ENCODE data around the gene CWC25. TPM values are rescaled to one million over a fixed set of nuclear protein-coding genes. Genes with fewer than 3 reads are reported as not detected.

Gene CWC25
- total and polyA plus RNA-seq, 2 of the 13 experiments (the other 11 are each of a cell fraction or from before 2014, with no cell fraction given), result 15.6 to 22.7 TPM

- FAIRE-seq (peak; percentile 90), DNase-seq (ENCODE audit: low spot score) (peak; percentile 92), ATAC-seq (no peak)
- Histone ChIP-seq H3K4me3 (replicated peaks in 1 of 3; ENCODE audit: insufficient read depth in 1 of 3, low read depth in 2 of 3, low read length in 3 of 3) (peak overlapping the region in 2 of 3 experiments; percentile 98 to 99; a peak in 3 of 6 replicates), H3K27ac (ENCODE audit: extremely low read length, insufficient read depth, low read length) (peak overlapping the region; percentile 76), H3K4me1 (ENCODE audit: insufficient read depth, low read length) (peaks cover 54% of the 10 kb centered on the region), H4K20me1 (ENCODE audit: insufficient read depth, low read length) (peaks cover 54% of the 10 kb centered on the region), H3K9me3 (ENCODE audit: low read length) (no peaks in the 10 kb centered on the region), H3K27me3 (ENCODE audit: control insufficient read depth in 1 of 2, insufficient read depth in 2 of 2, low read length in 2 of 2) (peaks cover 0 to 2% of the 10 kb centered on the region in 2 experiments; a peak in 2 of 5 replicates), H2AFZ (ENCODE audit: low read length) (no peak overlapping the region), H3K79me2 (ENCODE audit: insufficient read depth, low read length) (peaks cover 67% of the 10 kb centered on the region), H3K4me2 (ENCODE audit: low read depth, low read length) (peak overlapping the region; percentile 87), H3K9ac (ENCODE audit: insufficient read depth, low read depth, low read length) (peak overlapping the region; percentile 87), H3K36me3 (replicated peaks in 1 of 2; ENCODE audit: control insufficient read depth in 1 of 2, insufficient read depth in 2 of 2, low read length in 2 of 2) (peaks cover 6 to 21% of the 10 kb centered on the region in 2 experiments)
- in situ Hi-C loops (cut with HindIII; ENCODE audit: extremely low pct_ligation_motif_present, low pct_unique_long_range_greater_than_20kb) (no loop called here), intact Hi-C loops (cut with micrococcal nuclease; ENCODE audit: unreplicated experiment) (loop anchor here (5.0 kb wide), 2 partner anchors 44 to 279 kb away; partner anchors contain the start of gene PLXDC1)
- no TSS peak for BruUV-seq (replicated peaks)
- WGBS (ENCODE audit: low lambda C conversion rate), result 60% methylated on average over 9 of the region's 9 CpGs
- ChIA-PET CTCF (ENCODE audit: low intra/inter-chr PET ratio, low total read pairs) (interaction anchor here (1.8 kb wide), 1 partner anchor 43 kb away, joined by 3 read pairs; no protein-coding TSS in a partner anchor), POLR2A (interaction anchor here (0.7 to 7.3 kb wide), 16 partner anchors 8 to 327 kb away, joined by 3 to 175 read pairs (median 4); partner anchors contain the start of genes CWC25, PSMB3, RPL19 and RPL23)
- 0 out of 2 replicates have a peak, but pooled peaks have one; percentile 41 for TF ChIP-seq ARNTL (CRISPR knock-in tag; IDR thresholded peaks at IDR 0.05)
- TF ChIP-seq KLF11 (CRISPR knock-in tag; IDR thresholded peaks at IDR 0.05), result no peak
- peak; percentile 64; the same call in 1 of the 2 replicates for TF ChIP-seq ZNF33B (CRISPR knock-in tag; IDR thresholded peaks at IDR 0.05)
- TF ChIP-seq ZNF34 (CRISPR knock-in tag; IDR thresholded peaks at IDR 0.05; ENCODE audit: borderline replicate concordance), result no peak
- TF ChIP-seq, protein P1, sequence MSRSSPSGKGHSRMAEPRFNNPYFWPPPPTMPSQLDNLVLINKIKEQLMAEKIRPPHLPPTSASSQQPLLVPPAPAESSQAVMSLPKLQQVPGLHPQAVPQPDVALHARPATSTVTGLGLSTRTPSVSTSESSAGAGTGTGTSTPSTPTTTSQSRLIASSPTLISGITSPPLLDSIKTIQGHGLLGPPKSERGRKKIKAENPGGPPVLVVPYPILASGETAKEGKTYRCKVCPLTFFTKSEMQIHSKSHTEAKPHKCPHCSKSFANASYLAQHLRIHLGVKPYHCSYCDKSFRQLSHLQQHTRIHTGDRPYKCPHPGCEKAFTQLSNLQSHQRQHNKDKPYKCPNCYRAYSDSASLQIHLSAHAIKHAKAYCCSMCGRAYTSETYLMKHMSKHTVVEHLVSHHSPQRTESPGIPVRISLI (CRISPR knock-in tag; IDR thresholded peaks at IDR 0.05; ENCODE audit: borderline replicate concordance), result no peak
- TF ChIP-seq MBNL3 (CRISPR knock-in tag; conservative IDR thresholded peaks at IDR 0.05), result no peak
- TF ChIP-seq KLF12 (CRISPR knock-in tag; IDR thresholded peaks at IDR 0.05; ENCODE audit: borderline replicate concordance), result 0 out of 2 replicates have a peak, but pooled peaks have one; percentile 13
- no peak for TF ChIP-seq DDIT3 (CRISPR knock-in tag; IDR thresholded peaks at IDR 0.05)
- no peak for TF ChIP-seq MTA3 (CRISPR knock-in tag; IDR thresholded peaks at IDR 0.05)
- TF ChIP-seq ZHX2 (IDR thresholded peaks at IDR 0.05; ENCODE audit: low read depth), result no peak
- TF ChIP-seq ZHX2 (CRISPR knock-in tag; IDR thresholded peaks at IDR 0.05; ENCODE audit: borderline replicate concordance), result no peak
- peak; percentile 50; the same call in 1 of the 2 replicates for TF ChIP-seq ZNF784 (CRISPR knock-in tag; IDR thresholded peaks at IDR 0.05; ENCODE audit: borderline replicate concordance)
- TF ChIP-seq, protein P2, sequence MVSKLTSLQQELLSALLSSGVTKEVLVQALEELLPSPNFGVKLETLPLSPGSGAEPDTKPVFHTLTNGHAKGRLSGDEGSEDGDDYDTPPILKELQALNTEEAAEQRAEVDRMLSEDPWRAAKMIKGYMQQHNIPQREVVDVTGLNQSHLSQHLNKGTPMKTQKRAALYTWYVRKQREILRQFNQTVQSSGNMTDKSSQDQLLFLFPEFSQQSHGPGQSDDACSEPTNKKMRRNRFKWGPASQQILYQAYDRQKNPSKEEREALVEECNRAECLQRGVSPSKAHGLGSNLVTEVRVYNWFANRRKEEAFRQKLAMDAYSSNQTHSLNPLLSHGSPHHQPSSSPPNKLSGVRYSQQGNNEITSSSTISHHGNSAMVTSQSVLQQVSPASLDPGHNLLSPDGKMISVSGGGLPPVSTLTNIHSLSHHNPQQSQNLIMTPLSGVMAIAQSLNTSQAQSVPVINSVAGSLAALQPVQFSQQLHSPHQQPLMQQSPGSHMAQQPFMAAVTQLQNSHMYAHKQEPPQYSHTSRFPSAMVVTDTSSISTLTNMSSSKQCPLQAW (CRISPR knock-in tag; IDR thresholded peaks at IDR 0.05), result peak; percentile 73; the same call in 1 of the 2 replicates
Measured at GRCh38 chr17:38872671-38873385, 47.7 kb upstream of the CWC25 start.

Data from HepG2 (cell line).